Measurements from ENCODE around the gene DPEP2. TPM values are rescaled to one million over a fixed set of nuclear protein-coding genes. Genes with fewer than 3 reads are reported as not detected.

Gene DPEP2
- total and polyA plus RNA-seq, 10 of the 15 experiments (the other 5 are each of a cell fraction or from before 2014, with no cell fraction given) = 0.04 to 4.0 (median 2.1) TPM

- no peaks in the 10 kb centered on the region for H3K9me3 ChIP-seq (replicated peaks; ENCODE audit: control insufficient read depth, insufficient read depth, low read length)
- intact Hi-C loops (cut with micrococcal nuclease; ENCODE audit: unreplicated experiment) (no loop called here), in situ Hi-C loops (cut with MboI) (no loop called here)
- ATAC-seq (peak; percentile 11), FAIRE-seq (no peak), DNase-seq (ENCODE audit: low read depth, low spot score) (no peak)
- H4K20me1 ChIP-seq (ENCODE audit: control insufficient read depth, insufficient read depth) = no peaks in the 10 kb centered on the region
- ChIA-PET POLR2A (interaction anchor here (0.6 to 2.8 kb wide), 6 partner anchors 12 to 56 kb away, joined by 3 to 16 read pairs (median 3); partner anchors contain the start of gene PSMB10), CTCF (interaction anchor here (0.5 to 3.7 kb wide), 10 partner anchors 27 to 1010 kb away, joined by 3 to 22 read pairs (median 4); no protein-coding TSS in a partner anchor), SMC1A (ENCODE audit: uncharacterized antibody, unreplicated experiment) (interaction anchor here (0.6 to 2.8 kb wide), 5 partner anchors 18 to 63 kb away, joined by 3 to 10 read pairs (median 3); partner anchors contain the start of genes DDX28 and DUS2), RAD21 (ENCODE audit: unreplicated experiment) (interaction anchor here (0.8 to 2.4 kb wide), 7 partner anchors 18 to 74 kb away, joined by 3 to 9 read pairs (median 4); no protein-coding TSS in a partner anchor)
- peaks cover 2 to 3% of the 10 kb centered on the region in 2 experiments; a peak in 2 of 4 replicates for H3K36me3 ChIP-seq (ENCODE audit: control insufficient read depth in 2 of 2, insufficient read depth in 2 of 2, low read length in 1 of 2)
- peak overlapping the region; percentile 96; the same call in 1 of the 2 replicates for H3K4me3 ChIP-seq
- TF ChIP-seq ZBTB40 (IDR thresholded peaks at IDR 0.05; ENCODE audit: borderline replicate concordance) (no peak), ZNF217 (IDR thresholded peaks at IDR 0.05) (no peak), POLR2A (IDR thresholded peaks at IDR 0.05; ENCODE audit: low read depth, low read length) (peak; percentile 30), SREBF1 (IDR thresholded peaks at IDR 0.05; ENCODE audit: low read length) (no peak), SPI1 (IDR thresholded peaks at IDR 0.05; ENCODE audit: borderline replicate concordance, insufficient read depth, low read depth, low read length) (peak; percentile 39; the same call in 1 of the 2 replicates), GATAD2B (conservative IDR thresholded peaks at IDR 0.05; ENCODE audit: low read depth) (no peak)
- H3K4me2 ChIP-seq (ENCODE audit: control insufficient read depth, insufficient read depth) = peak overlapping the region; percentile 76
- peak overlapping the region; percentile 89 for H3K9ac ChIP-seq (ENCODE audit: control insufficient read depth, insufficient read depth, low read length)
- peak overlapping the region; percentile 34; the same call in 1 of the 2 replicates for H3K27ac ChIP-seq (ENCODE audit: control insufficient read depth, insufficient read depth)
- peaks cover 21% of the 10 kb centered on the region for H3K4me1 ChIP-seq (ENCODE audit: control insufficient read depth, insufficient read depth, low read length)
- H3K79me2 ChIP-seq (ENCODE audit: control insufficient read depth, insufficient read depth, low read length) = peaks cover 20% of the 10 kb centered on the region
- H2AFZ ChIP-seq (ENCODE audit: control insufficient read depth, low read depth, low read length) = no peak overlapping the region
- BruUV-seq (replicated peaks) = no TSS peak
- H3K27me3 ChIP-seq (replicated peaks in 1 of 2; ENCODE audit: control insufficient read depth in 2 of 2, insufficient read depth in 2 of 2, low read length in 1 of 2) = no peaks in the 10 kb centered on the region
- WGBS (ENCODE audit: insufficient coverage, insufficient replicate concordance, low lambda C conversion rate, missing lambda C conversion rate) = 75% methylated on average over 3 of the region's 3 CpGs
Observed at GRCh38 chr16:67966549-67967182, 32.6 kb downstream of the DPEP2 start.

Data from GM12878 (cell line).